Left ventricle myocardium inferior (tissue), 1 donor: ENCODE data around the gene STX4. TPM values are rescaled to one million over a fixed set of nuclear protein-coding genes. Genes with fewer than 3 reads are reported as not detected.

Experiments used
- DNase-seq: peaks from one replicate; pipeline ENCODE4 v3.0.0-alpha.2; 2020
- H3K27ac ChIP-seq: fragments of 200-600 bp; replicated peaks from 2 replicates; pipeline ENCODE4 v1.8.0; 2021
- H3K27me3 ChIP-seq: fragments of 200-600 bp; 2 replicates; pipeline ENCODE4 v1.8.0; 2021; ENCODE audit warnings: low read depth
- H3K36me3 ChIP-seq: fragments of 200-600 bp; 2 replicates; pipeline ENCODE4 v1.8.0; 2021
- H3K4me1 ChIP-seq: fragments of 200-600 bp; 2 replicates; pipeline ENCODE4 v1.8.0; 2021
- H3K4me3 ChIP-seq: fragments of 200-600 bp; 2 replicates; pipeline ENCODE4 v1.8.0; 2021; ENCODE audit warnings: mild to moderate bottlenecking, moderate library complexity
- H3K9me3 ChIP-seq: fragments of 200-600 bp; replicated peaks from 2 replicates; pipeline ENCODE4 v1.8.0; 2021
- intact Hi-C: fragments of 100-400 bp; cut with micrococcal nuclease; formaldehyde crosslinking; loops from one replicate; pipeline ENCODE4 v1.11.0; 2022
- total RNA-seq: library from RNA; stranded (reverse); fragmentation: NEBNext Ultra II Directional; extraction: Animal tissue kit (Norgen Biotek cat#: 25700); gene quantifications from one replicate; pipeline ENCODE4 v1.2.1, GENCODE V29; 2021
- TF ChIP-seq, protein P1 (sequence below): fragments of 200-600 bp; IDR thresholded peaks from 2 replicates; pipeline ENCODE4 v1.8.0; 2021; ENCODE audit warnings: antibody characterized with exemption, mild to moderate bottlenecking, borderline replicate concordance
- donor health status: DM: no; HTN: yes; CAD: no; lungs with severe emphysema.

Gene STX4
- total RNA-seq, 1 donor from 2014 or later = 43.1 TPM

DNA sequence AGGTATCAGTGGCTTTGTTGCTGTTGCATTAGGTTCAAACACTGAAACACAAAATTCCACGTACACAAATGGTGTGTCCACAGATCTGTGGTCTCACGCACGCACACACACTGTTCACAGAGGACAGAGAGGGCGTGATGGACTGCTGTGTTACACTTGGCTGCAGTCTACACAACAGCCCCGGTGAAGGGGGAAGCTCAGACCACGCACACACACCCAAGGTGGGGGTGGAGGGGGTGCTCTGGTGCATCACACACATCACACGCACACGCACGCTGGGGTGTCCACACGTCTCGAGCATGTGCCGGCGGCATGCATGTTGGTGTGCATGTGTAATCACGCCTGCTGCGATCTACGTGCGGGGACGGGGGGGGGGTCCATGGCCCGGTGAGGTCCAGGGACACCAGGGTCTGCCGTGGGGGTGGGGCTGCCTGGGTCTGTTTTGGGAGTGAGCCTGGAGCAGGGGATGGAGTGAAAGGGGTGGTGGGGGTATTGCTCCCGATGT, 41.0 kb upstream of the STX4 start:
- no peak overlapping the region for H3K27ac ChIP-seq
- H3K27me3 ChIP-seq = no peaks in the 10 kb centered on the region
- H3K4me1 ChIP-seq = peaks cover 18% of the 10 kb centered on the region
- intact Hi-C loops = no loop called here
- no peak overlapping the region for H3K4me3 ChIP-seq
- TF ChIP-seq, protein P1, sequence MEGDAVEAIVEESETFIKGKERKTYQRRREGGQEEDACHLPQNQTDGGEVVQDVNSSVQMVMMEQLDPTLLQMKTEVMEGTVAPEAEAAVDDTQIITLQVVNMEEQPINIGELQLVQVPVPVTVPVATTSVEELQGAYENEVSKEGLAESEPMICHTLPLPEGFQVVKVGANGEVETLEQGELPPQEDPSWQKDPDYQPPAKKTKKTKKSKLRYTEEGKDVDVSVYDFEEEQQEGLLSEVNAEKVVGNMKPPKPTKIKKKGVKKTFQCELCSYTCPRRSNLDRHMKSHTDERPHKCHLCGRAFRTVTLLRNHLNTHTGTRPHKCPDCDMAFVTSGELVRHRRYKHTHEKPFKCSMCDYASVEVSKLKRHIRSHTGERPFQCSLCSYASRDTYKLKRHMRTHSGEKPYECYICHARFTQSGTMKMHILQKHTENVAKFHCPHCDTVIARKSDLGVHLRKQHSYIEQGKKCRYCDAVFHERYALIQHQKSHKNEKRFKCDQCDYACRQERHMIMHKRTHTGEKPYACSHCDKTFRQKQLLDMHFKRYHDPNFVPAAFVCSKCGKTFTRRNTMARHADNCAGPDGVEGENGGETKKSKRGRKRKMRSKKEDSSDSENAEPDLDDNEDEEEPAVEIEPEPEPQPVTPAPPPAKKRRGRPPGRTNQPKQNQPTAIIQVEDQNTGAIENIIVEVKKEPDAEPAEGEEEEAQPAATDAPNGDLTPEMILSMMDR = no peak
- DNase-seq = no peak
- H3K9me3 ChIP-seq = no peaks in the 10 kb centered on the region
- H3K36me3 ChIP-seq = no peaks in the 10 kb centered on the region

DNA sequence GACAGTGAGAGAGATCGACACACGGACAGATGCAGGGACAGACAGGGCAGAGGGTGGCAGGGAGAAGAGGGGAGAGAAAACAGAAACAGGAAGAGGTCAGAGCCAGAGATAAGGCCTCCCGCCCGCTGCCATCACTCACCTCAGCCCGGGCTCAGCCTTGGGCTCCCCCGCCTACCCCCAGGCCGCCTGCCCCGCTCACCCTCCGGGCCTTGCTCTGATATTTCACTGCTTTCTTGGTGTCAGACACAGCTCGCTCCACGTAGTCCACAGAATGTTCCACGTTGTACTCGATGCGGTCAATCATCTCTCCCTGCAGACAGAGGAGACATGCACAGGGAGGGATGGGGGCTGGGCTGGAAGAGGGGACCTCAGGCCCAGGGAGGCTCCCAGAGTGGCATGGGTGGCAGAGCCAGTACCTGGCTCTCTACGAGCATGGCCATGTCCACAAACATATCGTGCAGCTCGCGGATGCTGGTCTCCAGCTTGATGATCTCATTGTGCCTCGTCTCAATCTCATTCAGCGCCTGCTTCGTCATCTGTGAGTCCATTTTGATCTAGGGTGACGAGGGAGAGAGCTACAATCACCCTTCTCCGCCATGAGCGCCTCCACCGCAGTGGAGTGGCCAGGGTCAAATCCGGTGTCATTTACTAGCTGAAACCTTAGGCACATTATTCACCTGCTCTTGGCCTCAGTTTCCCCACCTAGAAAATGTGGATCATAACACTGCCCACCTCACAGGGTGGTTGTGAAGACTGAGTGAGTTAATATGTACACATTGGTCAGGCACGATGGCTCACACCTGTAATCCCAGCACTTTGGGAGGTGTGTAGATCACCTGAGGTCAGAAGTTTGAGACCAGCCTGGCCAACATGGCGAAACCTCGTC, 40.2 kb upstream of the STX4 start:
- no peak for DNase-seq
- H3K4me1 ChIP-seq = peaks cover 24% of the 10 kb centered on the region
- H3K27ac ChIP-seq = no peak overlapping the region
- no peaks in the 10 kb centered on the region for H3K9me3 ChIP-seq
- TF ChIP-seq, protein P1 = no peak
- H3K4me3 ChIP-seq = no peak overlapping the region
- intact Hi-C loops = no loop called here
- no peaks in the 10 kb centered on the region for H3K27me3 ChIP-seq
- H3K36me3 ChIP-seq = no peaks in the 10 kb centered on the region

DNA sequence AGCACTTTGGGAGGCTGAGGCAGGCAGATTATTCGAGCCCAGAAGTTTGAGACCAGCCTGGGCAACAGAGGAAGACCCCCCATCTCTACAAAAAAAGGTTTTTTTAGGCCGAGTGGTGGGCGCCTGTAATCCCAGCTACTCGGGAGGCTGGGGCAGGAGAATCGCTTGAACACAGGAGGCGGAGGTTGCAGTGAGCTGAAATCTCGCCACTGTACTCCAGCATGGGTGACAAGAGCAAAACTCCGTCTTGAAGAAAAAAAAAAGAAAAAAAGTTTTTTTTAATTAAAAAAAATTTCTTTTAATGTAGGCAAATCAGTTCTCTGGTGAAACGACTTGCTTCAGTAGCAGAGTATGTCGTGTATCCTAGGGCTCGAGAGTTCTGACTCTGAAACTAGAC, 37.4 kb upstream of the STX4 start:
- no peak overlapping the region for H3K4me3 ChIP-seq
- H3K36me3 ChIP-seq = no peaks in the 10 kb centered on the region
- DNase-seq = no peak
- peak overlapping the region; percentile 67 for H3K27ac ChIP-seq
- no peaks in the 10 kb centered on the region for H3K27me3 ChIP-seq
- intact Hi-C loops = no loop called here
- H3K9me3 ChIP-seq = no peaks in the 10 kb centered on the region
- TF ChIP-seq, protein P1 = no peak
- peaks cover 21% of the 10 kb centered on the region for H3K4me1 ChIP-seq

DNA sequence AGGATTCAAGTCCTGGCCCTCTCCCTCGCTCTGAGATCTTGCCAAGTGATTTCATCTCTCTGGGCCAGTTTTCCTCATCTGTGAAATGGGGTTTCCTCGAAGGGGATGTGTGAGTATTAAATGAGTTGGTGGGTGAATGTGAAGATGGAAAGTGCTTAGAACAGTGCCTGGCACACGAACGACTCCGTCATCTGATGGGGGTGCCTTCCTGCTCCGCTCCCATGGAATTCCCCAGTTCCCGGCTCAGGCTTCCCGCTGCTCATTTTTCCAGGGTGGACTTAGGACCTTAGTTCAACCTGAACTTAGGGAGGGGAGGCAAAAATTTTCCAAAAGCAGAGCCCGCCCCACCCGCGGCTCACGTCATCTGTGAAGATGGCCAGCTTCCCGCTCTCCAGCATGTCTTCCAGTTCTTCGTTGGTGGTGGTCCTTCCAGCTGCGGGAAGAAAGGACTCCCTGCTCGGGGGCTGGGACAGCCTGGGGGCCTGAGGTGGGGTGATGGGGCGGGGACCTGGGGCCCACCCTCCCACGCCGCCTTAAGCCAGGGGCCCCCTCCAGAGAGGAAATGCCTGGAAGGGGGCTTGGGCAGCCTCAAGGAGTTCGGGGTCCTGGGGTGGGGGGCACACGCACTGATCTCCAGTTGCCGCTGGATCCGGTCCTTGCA, 36.9 kb upstream of the STX4 start:
- intact Hi-C loops = no loop called here
- TF ChIP-seq, protein P1 = no peak
- Histone ChIP-seq H3K36me3 (no peaks in the 10 kb centered on the region), H3K27ac (peak overlapping the region; percentile 67), H3K4me3 (peak overlapping the region; percentile 68), H3K27me3 (no peaks in the 10 kb centered on the region), H3K4me1 (peaks cover 21% of the 10 kb centered on the region), H3K9me3 (no peaks in the 10 kb centered on the region)
- DNase-seq = no peak

DNA sequence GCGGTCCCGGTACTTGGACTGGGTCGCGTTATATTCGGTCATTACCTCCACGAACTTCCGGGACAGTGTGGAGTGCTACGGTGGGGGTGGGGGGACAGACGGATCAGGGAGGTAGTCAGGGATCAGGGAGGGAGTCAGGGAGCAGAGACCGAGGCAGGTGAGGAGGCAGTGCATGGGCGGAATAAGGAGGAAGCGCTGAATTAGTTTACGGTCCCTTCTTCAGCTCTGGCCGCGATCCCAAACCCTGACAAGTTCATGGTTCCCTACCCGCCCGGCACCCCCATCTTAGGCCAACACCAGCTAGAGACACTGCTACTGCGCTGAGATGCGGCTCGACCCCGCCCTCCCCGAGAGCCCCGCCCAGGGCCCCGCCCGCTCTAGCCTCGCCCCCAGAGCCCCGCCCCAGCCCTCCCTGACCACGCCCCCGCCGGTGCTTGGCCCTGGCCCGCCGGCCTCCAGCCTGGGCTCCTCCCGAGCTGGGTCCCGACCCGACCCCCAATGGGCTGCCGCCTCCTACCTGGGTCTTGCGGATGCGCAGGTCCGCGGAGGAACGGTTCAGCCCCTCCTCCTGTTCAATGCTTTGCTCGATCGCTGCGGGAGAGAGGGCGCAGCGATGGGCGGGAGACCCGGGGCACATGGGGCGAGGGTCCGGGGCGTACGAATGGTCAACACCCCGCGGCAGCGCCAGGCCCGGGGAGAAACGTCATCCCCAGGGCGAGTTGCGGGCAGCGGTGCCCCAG, 36.2 kb upstream of the STX4 start:
- no peaks in the 10 kb centered on the region for H3K36me3 ChIP-seq
- no peaks in the 10 kb centered on the region for H3K27me3 ChIP-seq
- intact Hi-C loops = no loop called here
- TF ChIP-seq, protein P1 = no peak
- no peaks in the 10 kb centered on the region for H3K9me3 ChIP-seq
- peak; percentile 86 for DNase-seq
- H3K27ac ChIP-seq = peak overlapping the region; percentile 67
- peak overlapping the region; percentile 68 for H3K4me3 ChIP-seq
- peaks cover 25% of the 10 kb centered on the region for H3K4me1 ChIP-seq
